Transverse colon (tissue), 3 donors: ENCODE measurements around the gene PTBP3.

ENCODE experiments used
- EP300 ChIP-seq: sonication (generic); formaldehyde crosslinking; IDR thresholded peaks from one replicate; pipeline ENCODE4 v1.6.1; 2017; ENCODE audit warnings: antibody characterized with exemption, low read depth
- POLR2A ChIP-seq: fragments of 450-650 bp; IDR thresholded peaks from one replicate; pipeline ENCODE4 v1.6.1; 2016; ENCODE audit warnings: antibody characterized with exemption, mild to moderate bottlenecking, moderate library complexity
- TF ChIP-seq, protein P1 (sequence below), 5 experiments: fragments of 200-600 bp in 3 of 5; fragments of 450-650 bp in 2 of 5; sonication (generic) in 3 of 5; IDR thresholded peaks; 1 replicate in 2 of 5; 2 replicates in 3 of 5; pipeline ENCODE4 v1.5.1; 2016 to 2017; ENCODE audit warnings: antibody characterized with exemption in 5 of 5, inconsistent platforms in 3 of 5, mild to moderate bottlenecking in 2 of 5, moderate library complexity in 1 of 5

DNA sequence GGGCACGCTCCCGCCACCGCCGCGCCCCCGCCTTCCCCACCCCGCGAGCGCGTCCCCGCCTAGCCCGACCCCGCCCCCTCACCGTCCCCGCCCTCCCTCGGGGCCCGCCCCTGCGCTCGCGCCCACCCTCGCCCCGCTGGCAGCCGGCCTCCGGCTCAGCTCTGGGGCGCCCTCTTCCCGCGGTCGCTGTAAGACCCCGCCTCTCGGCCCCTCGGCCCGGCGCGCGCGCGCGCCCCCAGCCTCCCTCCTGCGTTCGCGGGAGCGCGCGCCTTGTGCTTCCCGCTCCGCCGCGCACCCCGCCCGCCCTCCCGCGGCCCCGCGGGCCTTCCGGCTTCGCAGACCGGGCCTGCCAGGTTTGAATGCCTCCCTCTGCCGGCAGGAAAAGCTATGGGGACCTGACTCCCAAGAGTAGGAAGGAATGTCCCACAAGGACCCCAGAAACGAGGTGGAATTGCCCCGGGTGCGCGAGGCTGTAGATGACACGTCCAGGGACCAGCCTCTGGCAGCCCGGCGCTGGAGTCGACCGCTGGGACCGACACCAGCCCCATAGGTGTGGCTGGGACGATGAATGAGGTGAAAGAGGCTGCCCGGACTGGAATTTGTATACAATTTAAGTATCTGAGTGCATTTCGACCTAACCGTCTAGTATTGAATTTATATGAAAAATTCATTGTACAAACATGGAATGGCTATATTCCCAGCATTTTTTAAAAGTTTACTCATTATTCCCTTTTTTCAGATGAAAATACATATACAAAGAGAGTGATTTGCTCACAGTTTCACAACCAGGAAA is 416 bp upstream of the PTBP3 start:
- TF ChIP-seq POLR2A (peak; percentile 47), EP300 (no peak)
- TF ChIP-seq, protein P1, sequence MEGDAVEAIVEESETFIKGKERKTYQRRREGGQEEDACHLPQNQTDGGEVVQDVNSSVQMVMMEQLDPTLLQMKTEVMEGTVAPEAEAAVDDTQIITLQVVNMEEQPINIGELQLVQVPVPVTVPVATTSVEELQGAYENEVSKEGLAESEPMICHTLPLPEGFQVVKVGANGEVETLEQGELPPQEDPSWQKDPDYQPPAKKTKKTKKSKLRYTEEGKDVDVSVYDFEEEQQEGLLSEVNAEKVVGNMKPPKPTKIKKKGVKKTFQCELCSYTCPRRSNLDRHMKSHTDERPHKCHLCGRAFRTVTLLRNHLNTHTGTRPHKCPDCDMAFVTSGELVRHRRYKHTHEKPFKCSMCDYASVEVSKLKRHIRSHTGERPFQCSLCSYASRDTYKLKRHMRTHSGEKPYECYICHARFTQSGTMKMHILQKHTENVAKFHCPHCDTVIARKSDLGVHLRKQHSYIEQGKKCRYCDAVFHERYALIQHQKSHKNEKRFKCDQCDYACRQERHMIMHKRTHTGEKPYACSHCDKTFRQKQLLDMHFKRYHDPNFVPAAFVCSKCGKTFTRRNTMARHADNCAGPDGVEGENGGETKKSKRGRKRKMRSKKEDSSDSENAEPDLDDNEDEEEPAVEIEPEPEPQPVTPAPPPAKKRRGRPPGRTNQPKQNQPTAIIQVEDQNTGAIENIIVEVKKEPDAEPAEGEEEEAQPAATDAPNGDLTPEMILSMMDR (IDR thresholded peaks at IDR 0.05) = peak; percentile 56 to 66 (median 64)
